PFSK-1 (cell line): ENCODE data around the gene MUC20.

Source experiments
- POLR2AphosphoS5 ChIP-seq: IDR thresholded peaks from 2 replicates; pipeline ENCODE4 v1.6.1; 2012; ENCODE audit warnings: low read depth, mild to moderate bottlenecking, control low read depth, low read length, moderate library complexity
- TAF1 ChIP-seq: IDR thresholded peaks from 2 replicates; pipeline ENCODE4 v1.6.1; 2012; ENCODE audit warnings: low read length, control low read depth, borderline replicate concordance; ENCODE audit not compliant: insufficient read depth
- TF ChIP-seq, protein P1 (sequence below), 2 experiments: IDR thresholded peaks; 2 replicates each; pipeline versions ENCODE4 v1.6.1 to v1.8.0; 2011 to 2012; ENCODE audit warnings: low read depth in 2 of 2, low read length in 2 of 2, control low read depth in 1 of 2, inconsistent platforms in 1 of 2, mild to moderate bottlenecking in 1 of 2, moderate library complexity in 1 of 2; ENCODE audit not compliant: insufficient read depth in 1 of 2

DNA sequence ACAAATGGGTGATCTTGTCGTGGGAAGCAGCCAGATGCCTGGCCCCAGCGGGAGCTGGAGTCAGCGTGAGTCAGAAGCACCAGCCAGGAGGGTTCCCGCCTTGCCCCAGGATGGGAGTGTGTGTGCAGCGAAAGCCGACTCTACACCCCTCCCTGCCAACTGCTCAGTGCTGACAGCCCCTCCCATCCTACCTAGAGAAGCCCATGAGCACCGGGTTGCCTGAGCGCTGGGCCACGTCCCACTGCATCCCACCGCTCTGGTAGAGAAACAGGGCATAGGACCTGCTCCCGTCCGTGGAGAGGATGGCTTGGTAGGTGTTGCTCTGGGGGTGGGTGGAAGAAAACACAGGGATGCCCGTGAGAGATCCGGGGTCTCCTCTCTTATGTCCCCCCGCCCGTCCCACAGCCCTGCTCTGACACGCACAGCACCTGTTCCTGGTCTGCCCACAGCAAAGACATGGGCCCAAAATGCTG, 48.1 kb downstream of the MUC20 start:
- TF ChIP-seq TAF1 (no peak), POLR2AphosphoS5 (no peak)
- TF ChIP-seq, protein P1, sequence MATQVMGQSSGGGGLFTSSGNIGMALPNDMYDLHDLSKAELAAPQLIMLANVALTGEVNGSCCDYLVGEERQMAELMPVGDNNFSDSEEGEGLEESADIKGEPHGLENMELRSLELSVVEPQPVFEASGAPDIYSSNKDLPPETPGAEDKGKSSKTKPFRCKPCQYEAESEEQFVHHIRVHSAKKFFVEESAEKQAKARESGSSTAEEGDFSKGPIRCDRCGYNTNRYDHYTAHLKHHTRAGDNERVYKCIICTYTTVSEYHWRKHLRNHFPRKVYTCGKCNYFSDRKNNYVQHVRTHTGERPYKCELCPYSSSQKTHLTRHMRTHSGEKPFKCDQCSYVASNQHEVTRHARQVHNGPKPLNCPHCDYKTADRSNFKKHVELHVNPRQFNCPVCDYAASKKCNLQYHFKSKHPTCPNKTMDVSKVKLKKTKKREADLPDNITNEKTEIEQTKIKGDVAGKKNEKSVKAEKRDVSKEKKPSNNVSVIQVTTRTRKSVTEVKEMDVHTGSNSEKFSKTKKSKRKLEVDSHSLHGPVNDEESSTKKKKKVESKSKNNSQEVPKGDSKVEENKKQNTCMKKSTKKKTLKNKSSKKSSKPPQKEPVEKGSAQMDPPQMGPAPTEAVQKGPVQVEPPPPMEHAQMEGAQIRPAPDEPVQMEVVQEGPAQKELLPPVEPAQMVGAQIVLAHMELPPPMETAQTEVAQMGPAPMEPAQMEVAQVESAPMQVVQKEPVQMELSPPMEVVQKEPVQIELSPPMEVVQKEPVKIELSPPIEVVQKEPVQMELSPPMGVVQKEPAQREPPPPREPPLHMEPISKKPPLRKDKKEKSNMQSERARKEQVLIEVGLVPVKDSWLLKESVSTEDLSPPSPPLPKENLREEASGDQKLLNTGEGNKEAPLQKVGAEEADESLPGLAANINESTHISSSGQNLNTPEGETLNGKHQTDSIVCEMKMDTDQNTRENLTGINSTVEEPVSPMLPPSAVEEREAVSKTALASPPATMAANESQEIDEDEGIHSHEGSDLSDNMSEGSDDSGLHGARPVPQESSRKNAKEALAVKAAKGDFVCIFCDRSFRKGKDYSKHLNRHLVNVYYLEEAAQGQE (IDR thresholded peaks at IDR 0.05; ENCODE audit: insufficient read depth in 1 of 2, low read depth in 2 of 2, low read length in 2 of 2): no peak
